Measurements from ENCODE around the gene TMEM98.
"Not testable (repeated sequence)": the region's sequence is repeated elsewhere in the genome, so short reads cannot be mapped to it uniquely, and the experiment has no call there.

The TMEM98 gene

GRCh38 chr17:32943647-32944191, 15.8 kb downstream of the TMEM98 start:
- no peak for DNase-seq

GRCh38 chr17:32944248-32945020, 16.5 kb downstream of the TMEM98 start:
- no peak for DNase-seq

- no peak for DNase-seq
These were observed 18.6 kb downstream of the TMEM98 start for GRCh38 chr17:32946375-32947135.

- no peak for DNase-seq
These were observed 19.8 kb downstream of the TMEM98 start for GRCh38 chr17:32947736-32948135.

DNA sequence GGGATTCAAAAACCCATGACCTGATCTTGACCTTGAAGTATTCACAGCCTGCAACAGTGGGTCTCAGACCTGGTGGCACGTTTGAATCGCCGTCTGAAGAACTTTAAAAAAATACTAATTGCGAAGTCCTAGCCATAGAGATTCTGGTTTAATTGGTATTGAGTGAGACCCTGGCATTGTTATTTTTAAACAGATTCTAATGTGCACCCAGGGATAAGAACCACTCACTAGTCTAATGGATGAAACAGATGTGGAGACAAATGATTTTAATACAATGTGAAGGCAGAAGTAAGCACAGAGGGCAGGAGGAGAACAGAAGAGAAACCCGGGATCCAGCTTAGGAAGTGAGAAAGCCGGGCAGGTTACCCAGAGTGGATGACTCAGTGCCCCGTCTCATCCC, 21.2 kb downstream of the TMEM98 start:
- DNase-seq = no peak

GRCh38 chr17:32952491-32952890, 24.5 kb downstream of the TMEM98 start:
- DNase-seq = peak in 2 of 4 experiments; percentile 7 to 29

- DNase-seq = peak in 2 of 4 experiments; percentile 5 to 6
These were observed 25.1 kb downstream of the TMEM98 start for GRCh38 chr17:32953045-32953444.

DNA sequence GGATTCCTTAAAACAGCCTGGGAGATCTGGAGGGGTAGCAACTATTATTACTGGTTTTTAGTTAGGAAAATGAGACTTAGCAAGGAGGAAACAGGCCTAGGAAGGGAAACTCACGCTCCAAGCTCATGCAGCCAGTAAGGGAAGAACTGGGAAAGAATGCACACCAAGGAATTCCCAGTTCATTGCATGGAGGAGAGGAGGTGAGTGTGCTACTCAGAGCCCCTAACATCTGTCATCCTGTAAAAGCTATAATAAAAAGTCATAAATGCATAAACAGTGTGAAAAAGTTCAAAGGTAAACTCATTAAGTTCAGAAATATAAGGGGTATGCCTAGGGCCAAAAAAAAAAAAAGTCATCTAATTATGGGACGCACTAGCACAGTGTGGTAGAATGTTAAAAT, 25.9 kb downstream of the TMEM98 start:
- DNase-seq = no peak

GRCh38 chr17:32954477-32954876, 26.5 kb downstream of the TMEM98 start:
- no peak for DNase-seq

- no peak for DNase-seq
These were observed 27.2 kb downstream of the TMEM98 start for GRCh38 chr17:32955155-32955554.

GRCh38 chr17:32956240-32956970, 28.5 kb downstream of the TMEM98 start:
- no peak for DNase-seq

- DNase-seq = no peak
These were observed 30.5 kb downstream of the TMEM98 start for GRCh38 chr17:32958418-32958817.

DNA sequence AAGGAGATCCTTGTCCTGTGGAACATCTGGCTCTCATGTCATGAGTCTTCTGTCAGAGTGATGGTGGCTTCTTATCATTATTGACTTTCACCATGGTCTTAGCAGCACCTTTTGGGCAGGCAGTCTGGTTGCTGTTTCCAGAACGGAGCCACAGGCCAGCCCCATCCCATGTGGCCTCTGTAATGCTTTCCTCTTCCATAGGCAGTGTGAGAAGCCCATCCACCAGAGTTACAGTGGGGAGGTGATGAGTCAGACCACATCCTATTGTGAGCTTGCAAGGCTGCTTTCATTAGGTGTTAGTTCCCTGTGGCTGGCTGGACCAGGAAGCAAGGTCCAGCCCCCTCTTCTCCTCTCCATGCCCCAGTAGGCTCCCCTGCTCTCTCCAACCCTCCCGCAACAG, 32.9 kb downstream of the TMEM98 start:
- DNase-seq = no peak

DNA sequence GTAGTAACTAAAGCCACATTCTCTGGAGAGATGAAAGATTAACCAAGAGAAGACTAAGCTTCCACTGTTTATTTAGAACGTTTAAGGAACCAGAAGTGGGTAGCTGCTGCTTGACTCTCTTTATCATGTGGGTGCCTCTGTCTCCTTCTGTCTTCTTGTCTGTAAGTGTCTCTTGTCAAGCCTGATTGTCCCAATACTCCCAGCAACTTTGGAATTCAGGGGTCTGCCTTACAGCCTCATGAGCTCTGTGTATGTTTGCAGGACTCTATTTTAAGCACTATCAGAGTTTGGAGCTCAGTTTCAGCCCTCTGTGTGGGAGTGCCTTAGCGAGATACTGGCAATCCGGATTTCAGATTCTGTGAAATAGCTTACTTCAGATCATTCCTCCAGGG, 34.4 kb downstream of the TMEM98 start:
- no peak for DNase-seq

- no peak for DNase-seq
These were observed 36.6 kb downstream of the TMEM98 start for GRCh38 chr17:32964541-32964940.

GRCh38 chr17:32969231-32969630, 41.3 kb downstream of the TMEM98 start:
- not testable (repeated sequence) for DNase-seq

DNA sequence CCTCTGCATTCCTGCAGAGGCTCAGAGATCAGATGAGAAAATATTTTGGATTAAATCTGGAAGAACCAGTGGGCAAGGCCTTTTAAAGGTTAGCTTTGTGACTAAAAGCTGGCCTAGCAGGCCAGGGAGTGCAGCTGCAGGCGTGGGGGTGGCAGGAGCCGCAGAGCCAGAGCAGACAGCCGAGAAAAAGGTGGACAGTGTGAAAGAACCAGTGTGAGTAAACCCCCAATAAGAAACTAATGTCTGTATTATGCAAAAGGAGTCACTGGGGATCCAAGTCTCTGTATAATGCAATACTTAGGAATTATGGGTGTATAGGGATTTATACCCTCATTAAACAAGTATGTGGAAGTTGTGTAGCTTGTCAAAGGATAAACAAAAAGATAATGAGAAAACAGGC, 42.3 kb downstream of the TMEM98 start:
- no peak for DNase-seq

DNA sequence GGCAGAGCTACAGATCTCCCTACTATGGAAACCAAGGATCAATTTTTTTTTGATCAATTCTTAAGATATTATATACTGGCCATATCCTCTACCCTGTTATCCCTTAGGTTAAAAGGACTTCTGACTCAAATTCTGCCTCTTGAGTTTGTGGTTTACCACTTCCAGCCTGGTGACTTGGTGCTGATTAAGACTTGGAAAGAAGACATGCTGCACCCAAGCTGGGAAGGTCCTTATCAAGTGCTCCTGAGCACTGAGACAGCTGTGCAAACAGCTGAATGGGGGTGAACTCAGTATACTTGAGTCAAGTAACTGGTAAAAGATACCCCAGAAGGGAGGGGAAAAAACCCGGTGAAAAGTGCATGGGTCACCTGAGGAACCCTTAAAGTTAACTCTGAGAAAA, 43.2 kb downstream of the TMEM98 start:
- DNase-seq = no peak

DNA sequence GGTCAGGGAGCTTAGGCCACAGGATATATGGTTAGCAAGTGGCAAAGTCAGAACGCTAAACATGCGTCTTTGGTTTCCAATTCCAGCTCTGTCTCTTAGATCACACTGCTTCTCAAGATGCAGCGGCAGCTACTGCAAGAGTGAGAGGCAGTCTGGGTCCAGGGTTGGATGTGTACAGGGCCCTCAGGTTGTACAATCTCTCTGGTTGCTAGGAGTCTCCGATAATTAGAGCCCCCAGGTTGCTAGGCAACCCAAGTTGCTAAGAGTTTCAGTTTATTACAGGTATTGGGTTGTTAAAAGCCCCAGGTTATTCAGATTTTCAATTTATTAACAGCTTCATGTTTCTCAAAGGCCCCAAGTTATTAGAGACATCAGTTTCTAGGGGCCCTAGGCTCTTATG, 48.2 kb downstream of the TMEM98 start:
- DNase-seq = no peak

GRCh38 chr17:32976605-32977004, 48.7 kb downstream of the TMEM98 start:
- no peak for DNase-seq

GRCh38 chr17:32980230-32980629, 52.3 kb downstream of the TMEM98 start:
- no peak for DNase-seq

DNA sequence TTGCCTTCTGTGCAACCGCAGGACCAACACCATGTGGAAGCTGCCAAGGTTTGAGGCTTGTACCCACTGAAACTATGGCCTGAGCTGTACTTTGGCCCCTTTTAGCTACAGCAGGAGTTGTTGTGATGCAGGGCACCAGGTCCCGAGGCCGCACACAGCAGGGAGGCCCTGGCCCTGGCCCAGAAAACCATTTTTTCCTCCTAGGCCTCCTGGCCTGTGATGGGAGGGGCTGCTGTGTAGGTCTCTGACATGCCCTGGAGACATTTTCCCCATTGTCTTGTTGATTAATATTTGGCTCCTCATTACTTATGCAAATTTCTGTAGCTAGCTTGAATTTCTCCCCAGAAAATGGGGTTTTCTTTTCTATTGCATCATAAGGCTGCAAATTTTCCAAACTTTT, 53.7 kb downstream of the TMEM98 start:
- DNase-seq = not testable (repeated sequence)

Data from suppressor macrophage (primary cell).